HG02588 (cell line): ENCODE measurements around the gene NVL.

Source experiments
- ATAC-seq: cut with Tn5 transposase; IDR thresholded peaks from one replicate; pipeline ENCODE4 v1.9.1; 2021; ENCODE audit warnings: mild to moderate bottlenecking, moderate library complexity; ENCODE audit not compliant: unreplicated experiment

Gene NVL

GRCh38 chr1:224289396-224289795 lies 40.6 kb downstream of the NVL start:
- ATAC-seq = no peak

- ATAC-seq = no peak
Observed at GRCh38 chr1:224287714-224288113, 42.3 kb downstream of the NVL start.

- no peak for ATAC-seq
Observed at GRCh38 chr1:224282140-224282539, 47.8 kb downstream of the NVL start.

- ATAC-seq = no peak
Observed at GRCh38 chr1:224276771-224277487, 53.0 kb downstream of the NVL start.

DNA sequence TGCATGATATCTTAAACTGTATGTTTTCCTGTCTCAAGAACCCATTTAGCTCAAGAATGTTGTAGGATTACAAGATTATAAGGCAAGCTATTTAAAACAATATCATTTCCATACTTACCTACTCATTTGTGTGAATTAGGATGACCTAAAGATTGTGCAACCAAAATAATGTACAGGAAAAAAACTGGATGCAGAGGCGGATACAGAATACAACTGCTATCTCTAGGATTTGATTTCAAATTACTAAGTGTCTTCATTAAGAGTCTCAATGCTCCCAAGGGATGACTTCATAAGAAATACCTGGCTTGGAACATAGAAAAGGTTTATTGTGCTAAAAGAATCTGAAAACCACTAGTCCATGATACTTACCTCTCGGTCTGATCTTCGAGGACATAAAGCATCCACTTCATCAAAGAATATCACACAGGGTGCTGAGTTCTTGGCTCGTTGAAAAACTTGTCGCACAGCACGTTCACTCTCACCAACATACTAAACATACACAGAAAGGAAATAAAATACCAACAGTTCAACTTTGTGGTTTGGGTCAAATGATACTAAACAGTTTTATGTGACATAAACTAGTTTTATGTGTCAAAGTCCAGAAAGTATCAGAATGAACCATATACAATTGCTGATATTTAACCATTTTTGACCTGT lies 54.9 kb downstream of the NVL start:
- no peak for ATAC-seq

GRCh38 chr1:224273641-224274040 lies 56.3 kb downstream of the NVL start:
- ATAC-seq = no peak

DNA sequence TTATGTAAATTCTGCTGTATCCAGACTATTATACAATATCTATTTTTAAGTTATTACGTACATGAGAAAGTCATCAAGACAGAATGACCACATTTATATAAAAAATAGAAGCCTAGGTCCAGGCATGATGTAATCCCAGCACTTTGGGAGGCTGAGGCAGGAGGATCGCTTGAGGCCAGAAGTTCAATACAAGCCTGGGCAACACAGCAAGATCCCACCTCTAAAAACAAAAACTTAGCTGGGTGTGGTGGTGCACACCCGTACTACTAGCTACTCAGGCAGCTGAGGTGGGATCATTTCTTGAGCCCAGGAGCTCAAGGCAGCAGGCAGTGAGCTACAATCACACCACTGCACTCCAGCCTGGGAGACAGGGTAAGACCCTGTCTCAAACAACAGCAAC lies 58.9 kb downstream of the NVL start:
- ATAC-seq = no peak

DNA sequence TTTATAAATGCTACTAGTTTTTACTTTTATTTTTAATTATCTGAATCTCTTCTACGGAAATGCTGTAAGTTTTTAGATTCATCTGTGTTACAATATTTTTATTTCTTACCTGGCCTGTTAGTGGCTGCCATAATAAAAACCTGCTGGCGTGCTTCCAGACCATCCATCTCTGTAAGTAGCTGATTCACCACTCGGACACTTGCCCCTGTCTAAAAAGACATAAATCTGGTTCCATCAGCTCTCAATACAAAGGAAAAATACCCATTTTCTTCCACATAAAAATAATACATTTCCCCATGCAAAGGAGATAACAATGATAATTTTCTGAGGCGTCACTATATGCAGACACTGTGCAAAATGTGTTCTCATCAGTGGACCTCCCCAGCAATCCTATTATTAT lies 62.0 kb downstream of the NVL start:
- no peak for ATAC-seq

- no peak for ATAC-seq
Observed at GRCh38 chr1:224266915-224267856, 62.8 kb downstream of the NVL start.

DNA sequence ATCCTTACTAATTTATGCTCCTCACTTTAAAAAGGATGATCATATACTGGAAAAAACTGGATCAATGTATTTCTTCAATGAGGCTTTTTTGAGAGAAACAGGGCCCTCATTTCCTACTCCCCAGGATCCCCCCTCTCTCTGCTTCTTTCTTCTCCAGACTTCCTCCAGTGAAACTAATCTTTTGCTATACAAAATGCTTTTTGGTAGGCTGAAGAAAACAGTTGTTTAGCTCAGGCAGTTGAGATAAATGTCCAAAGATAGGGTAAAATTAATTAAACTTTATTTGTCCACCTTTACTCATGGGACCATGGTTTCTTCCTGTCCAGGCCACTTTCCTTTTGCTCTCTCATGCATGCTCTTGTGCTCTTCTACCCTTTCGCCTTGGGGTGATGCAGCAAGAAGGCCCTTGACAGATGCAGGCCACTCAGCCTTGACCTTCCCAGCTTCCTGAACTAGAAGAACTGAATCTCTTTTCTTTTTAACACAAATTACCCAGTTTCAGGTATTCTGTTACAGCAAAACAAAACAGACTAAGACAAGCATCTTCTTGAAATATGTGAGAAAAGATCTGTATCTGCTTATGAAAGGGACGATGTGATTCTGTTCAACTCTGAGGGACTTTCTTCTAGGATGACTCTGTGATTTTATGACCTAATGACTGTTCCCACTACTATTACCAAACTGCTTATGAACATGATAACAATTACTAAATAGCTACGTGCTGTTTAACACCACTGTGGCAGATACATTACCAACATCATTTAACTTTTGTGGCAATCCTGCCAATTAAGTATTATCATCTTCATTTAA lies 63.7 kb downstream of the NVL start:
- ATAC-seq = no peak

- ATAC-seq = no peak
Observed at GRCh38 chr1:224264321-224264720, 65.7 kb downstream of the NVL start.

- ATAC-seq = no peak
Observed at GRCh38 chr1:224262373-224263054, 67.5 kb downstream of the NVL start.

DNA sequence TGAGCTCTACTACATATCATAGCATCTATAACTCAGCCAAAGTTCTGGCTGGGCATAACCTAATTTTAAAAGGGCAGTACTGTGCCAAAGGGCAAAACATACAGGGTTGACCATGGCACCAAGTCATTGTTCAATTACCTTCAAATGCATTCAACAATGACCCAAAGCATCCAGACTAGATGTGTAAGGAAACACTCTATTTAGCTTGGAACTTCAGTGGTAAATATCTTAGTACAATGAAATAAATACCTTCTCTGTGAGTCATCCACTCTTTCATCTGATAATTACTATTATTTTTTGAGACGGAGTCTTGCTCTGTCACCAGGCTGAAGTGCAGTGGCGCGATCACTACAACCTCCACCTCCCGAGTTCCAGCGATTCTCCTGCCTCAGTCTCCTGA lies 70.0 kb downstream of the NVL start:
- no peak for ATAC-seq

- no peak for ATAC-seq
Observed at GRCh38 chr1:224258351-224258750, 71.6 kb downstream of the NVL start.

DNA sequence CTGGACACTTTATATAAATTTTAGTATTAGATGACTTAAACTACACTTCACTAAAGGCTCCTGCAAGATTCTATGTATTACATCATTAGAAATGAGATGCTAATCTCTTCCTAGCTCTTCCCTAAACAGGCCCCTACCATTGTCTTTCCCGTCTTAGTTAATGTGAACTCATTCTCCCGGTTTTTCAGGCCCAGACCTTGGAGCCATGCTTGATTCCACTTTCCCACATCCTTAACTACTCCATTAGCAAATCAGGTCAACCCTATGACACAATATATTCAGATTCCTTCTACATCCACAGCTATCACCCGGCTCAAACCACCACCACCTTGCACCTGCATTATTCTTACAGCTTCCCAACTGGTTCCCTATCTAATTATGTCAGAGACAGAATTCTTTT lies 73.3 kb downstream of the NVL start:
- ATAC-seq = no peak

DNA sequence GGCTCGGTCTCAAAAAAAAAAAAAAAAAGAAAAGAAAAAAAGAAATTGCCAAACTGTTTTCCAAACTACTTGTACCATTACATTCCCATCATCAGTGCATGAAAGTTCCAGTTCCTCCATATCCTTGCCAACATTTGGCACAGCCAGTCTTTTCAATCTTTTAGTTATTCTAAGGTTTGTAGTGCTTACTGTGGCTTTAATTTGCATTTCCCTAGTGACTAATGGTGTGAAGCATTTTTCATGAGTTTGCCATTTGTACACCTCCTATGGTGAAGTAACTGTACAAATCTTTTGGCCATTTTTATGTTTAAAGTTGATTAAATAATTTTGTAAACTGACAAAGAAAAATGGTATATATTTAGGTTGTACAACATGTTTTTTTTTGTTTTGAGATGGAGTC lies 76.3 kb downstream of the NVL start:
- ATAC-seq = no peak

DNA sequence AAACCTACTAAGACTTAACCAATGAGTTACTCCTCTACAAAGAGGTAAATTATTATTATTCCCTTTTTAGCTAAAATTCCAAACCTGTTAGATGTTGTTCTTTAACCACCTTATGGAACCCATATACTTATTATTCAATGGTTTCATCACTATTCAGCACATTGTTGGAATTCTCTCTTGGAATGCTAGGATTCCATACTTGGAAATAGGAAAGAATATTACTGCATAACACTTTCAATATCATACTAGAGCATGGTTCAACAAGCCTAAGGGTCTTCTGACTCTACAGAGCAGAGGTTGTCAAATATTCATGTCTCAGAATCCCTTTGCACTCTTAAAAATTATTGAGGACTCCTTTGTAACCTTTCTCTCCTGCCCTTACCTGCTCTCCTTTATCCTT lies 77.5 kb downstream of the NVL start:
- ATAC-seq = no peak

DNA sequence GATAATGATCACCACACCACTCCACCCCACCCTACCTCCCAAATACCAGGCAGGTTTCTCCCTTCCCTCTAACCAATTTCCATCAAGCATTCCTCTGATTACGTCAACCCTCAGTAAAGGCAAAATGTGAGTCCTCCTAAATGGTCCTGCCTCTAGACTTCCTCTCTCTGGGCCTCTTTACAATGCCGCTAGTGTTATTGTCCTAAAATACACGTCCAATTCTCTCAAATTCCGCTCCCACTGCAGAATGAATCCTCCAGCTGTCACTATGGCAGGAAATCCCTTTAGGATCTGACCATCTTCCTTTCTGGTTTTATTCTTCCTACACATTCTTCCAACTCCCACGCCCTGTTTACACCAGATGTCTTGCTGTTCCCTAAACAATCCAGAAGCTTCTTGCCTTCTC lies 78.2 kb downstream of the NVL start:
- no peak for ATAC-seq

- ATAC-seq = no peak
Observed at GRCh38 chr1:224245188-224245587, 84.8 kb downstream of the NVL start.

DNA sequence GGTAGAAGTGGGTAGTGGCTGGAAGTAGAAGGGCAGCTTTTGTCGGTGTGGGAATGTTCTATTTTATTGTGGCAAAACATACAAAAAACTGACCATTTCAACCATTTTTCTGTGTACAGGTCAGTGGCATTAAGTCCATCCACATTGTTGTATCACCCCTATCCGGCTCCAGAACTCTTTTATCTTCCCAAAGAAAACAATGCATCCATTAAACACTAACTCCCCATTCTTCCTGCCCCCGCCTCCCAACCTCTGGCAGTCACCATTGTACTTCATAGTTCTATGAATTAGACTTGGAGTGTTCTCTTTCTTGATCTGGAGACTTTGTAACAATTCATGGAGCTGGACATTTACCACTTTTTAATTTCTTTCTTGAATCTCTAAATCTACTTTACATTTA lies 91.2 kb downstream of the NVL start:
- no peak for ATAC-seq
